ENCODE results near the gene TMX4. TPM values are rescaled to one million over a fixed set of nuclear protein-coding genes. Genes with fewer than 3 reads are reported as not detected.

TMX4 gene
- total and polyA plus RNA-seq, 4 donors: 12.6 to 17.3 (median 15.9) TPM

- no peaks in the 10 kb centered on the region for H3K36me3 ChIP-seq (ENCODE audit: control insufficient read depth in 4 of 4, insufficient read depth in 3 of 4, low read depth in 1 of 4, low read length in 3 of 4)
- H3K27ac ChIP-seq (ENCODE audit: low read depth in 1 of 2, low read length in 2 of 2): no peak overlapping the region
- no peaks in the 10 kb centered on the region for H3K4me1 ChIP-seq (ENCODE audit: control insufficient read depth in 4 of 4, insufficient read depth in 4 of 4, low read length in 3 of 4)
- TF ChIP-seq EGR1 (IDR thresholded peaks at IDR 0.05; ENCODE audit: low read depth in 2 of 2): no peak
- TF ChIP-seq ATF3 (IDR thresholded peaks at IDR 0.05): no peak
- no peak for TF ChIP-seq FOXA1 (IDR thresholded peaks at IDR 0.05)
- TF ChIP-seq CTCF (IDR thresholded peaks at IDR 0.05; ENCODE audit: low read depth, low read length, missing input control): no peak
- TF ChIP-seq ZBTB33 (IDR thresholded peaks at IDR 0.05): no peak
- no peaks in the 10 kb centered on the region for H3K9me3 ChIP-seq (ENCODE audit: control insufficient read depth in 4 of 4, low read length in 3 of 4)
- no peak overlapping the region for H3K4me3 ChIP-seq (ENCODE audit: low read depth in 1 of 3, low read length in 3 of 3)
- no peak overlapping the region for H3K9ac ChIP-seq (ENCODE audit: low read depth in 1 of 2, low read length in 2 of 2)
- WGBS: 70% methylated on average over 3 of the region's 3 CpGs
- H3K27me3 ChIP-seq (ENCODE audit: control insufficient read depth in 4 of 4, insufficient read depth in 4 of 4, low read length in 3 of 4): no peaks in the 10 kb centered on the region
- no peak for DNase-seq (ENCODE audit: low spot score)
These were observed 35.5 kb upstream of the TMX4 start for GRCh38 chr20:8055096-8055495.

- Histone ChIP-seq H3K27ac (ENCODE audit: low read depth in 1 of 2, low read length in 2 of 2) (no peak overlapping the region), H3K4me3 (ENCODE audit: low read depth in 1 of 3, low read length in 3 of 3) (no peak overlapping the region), H3K27me3 (ENCODE audit: control insufficient read depth in 4 of 4, insufficient read depth in 4 of 4, low read length in 3 of 4) (no peaks in the 10 kb centered on the region), H3K9me3 (ENCODE audit: control insufficient read depth in 4 of 4, low read length in 3 of 4) (no peaks in the 10 kb centered on the region), H3K36me3 (ENCODE audit: control insufficient read depth in 4 of 4, insufficient read depth in 3 of 4, low read depth in 1 of 4, low read length in 3 of 4) (peaks cover 0 to 2% (median 0%) of the 10 kb centered on the region in 4 donors), H3K9ac (ENCODE audit: low read depth in 1 of 2, low read length in 2 of 2) (no peak overlapping the region), H3K4me1 (ENCODE audit: control insufficient read depth in 4 of 4, insufficient read depth in 4 of 4, low read length in 3 of 4) (no peaks in the 10 kb centered on the region)
- DNase-seq (ENCODE audit: low spot score): no peak
- 72% methylated on average over 10 of the region's 10 CpGs for WGBS
- no peak for TF ChIP-seq ZBTB33 (IDR thresholded peaks at IDR 0.05)
- TF ChIP-seq GABPA (IDR thresholded peaks at IDR 0.05 in 1 of 2, conservative IDR thresholded peaks at IDR 0.05 in 1 of 2): no peak
- no peak for TF ChIP-seq FOXA1 (IDR thresholded peaks at IDR 0.05)
- no peak for TF ChIP-seq EGR1 (IDR thresholded peaks at IDR 0.05; ENCODE audit: low read depth in 2 of 2)
- no peak for TF ChIP-seq RXRA (IDR thresholded peaks at IDR 0.05)
- TF ChIP-seq TAF1 (conservative IDR thresholded peaks at IDR 0.05): no peak
- TF ChIP-seq ATF3 (IDR thresholded peaks at IDR 0.05): no peak
- no peak for TF ChIP-seq REST (IDR thresholded peaks at IDR 0.05)
- no peak for TF ChIP-seq HNF4G (IDR thresholded peaks at IDR 0.05)
- no peak for TF ChIP-seq JUND (IDR thresholded peaks at IDR 0.05)
- no peak for TF ChIP-seq RAD21 (IDR thresholded peaks at IDR 0.05)
- TF ChIP-seq MAX (IDR thresholded peaks at IDR 0.05): no peak
- TF ChIP-seq SP1 (IDR thresholded peaks at IDR 0.05): no peak
These were observed 30.7 kb upstream of the TMX4 start for GRCh38 chr20:8050157-8050837.
